ENCODE data around the gene APEX1.

DNA sequence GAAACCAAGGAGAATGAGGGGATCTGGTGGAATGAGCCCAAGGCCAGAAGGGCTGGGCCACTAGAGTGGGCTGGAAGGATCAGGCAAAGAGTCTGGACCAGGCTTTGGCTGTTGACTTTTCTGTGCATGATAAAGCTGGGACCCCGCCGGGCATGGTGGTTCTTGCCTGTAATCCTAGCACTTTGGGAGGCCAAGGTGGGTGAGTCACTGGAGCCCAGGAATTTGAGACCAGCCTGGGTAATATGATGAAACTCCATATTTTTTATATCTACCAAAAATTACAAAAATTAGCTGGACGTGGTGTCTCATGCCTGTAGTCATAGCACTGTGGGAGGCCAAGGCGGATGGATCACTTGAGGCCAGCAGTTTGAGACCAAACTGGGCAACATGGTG is 18.7 kb upstream of the APEX1 start:
- no peak for TF ChIP-seq POLR2A (IDR thresholded peaks at IDR 0.05; ENCODE audit: low read depth, low read length)
- TF ChIP-seq TAF1 (IDR thresholded peaks at IDR 0.05; ENCODE audit: low read depth, low read length) = no peak
